GM18507 (cell line): ENCODE results near the gene ZNF423.

Source experiments
- DNase-seq: peaks from one replicate; pipeline ENCODE4 v3.0.0; 2011; ENCODE audit warnings: low read depth; ENCODE audit not compliant: insufficient read length; ENCODE audit errors: extremely low spot score
- FAIRE-seq: peaks from 2 replicates; lab custom pipeline; 2011; peaks lifted over from hg19 to GRCh38; lab: Jason Lieb, UNC

ZNF423 gene

GRCh38 chr16:49766225-49766624 lies 89.7 kb downstream of the ZNF423 start:
- no peak for FAIRE-seq
- no peak for DNase-seq

DNA sequence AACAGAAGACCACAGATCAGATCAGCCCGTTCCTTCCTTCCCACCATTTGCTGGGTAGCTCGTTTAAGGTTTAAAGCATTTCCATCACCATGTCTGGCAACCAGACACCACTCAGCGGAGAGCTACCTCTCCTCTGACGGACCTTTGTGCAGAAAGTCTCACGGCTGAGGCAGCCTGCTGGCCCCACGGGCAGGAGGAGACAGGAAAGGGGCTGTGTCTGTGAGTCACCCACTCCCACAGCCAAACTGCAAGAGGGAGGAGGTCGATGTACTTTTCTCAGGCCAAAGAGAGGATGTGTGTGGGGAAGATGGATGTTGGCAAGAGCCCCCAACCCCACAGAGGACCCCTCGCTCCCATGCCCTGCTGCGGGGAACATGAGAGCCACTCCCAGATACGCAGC lies 92.1 kb downstream of the ZNF423 start:
- no peak for DNase-seq

GRCh38 chr16:49760815-49761214 lies 95.1 kb downstream of the ZNF423 start:
- FAIRE-seq (no peak), DNase-seq (no peak)

More for the DNA sequence above, 92.1 kb downstream of the ZNF423 start:
- no peak for FAIRE-seq

DNA sequence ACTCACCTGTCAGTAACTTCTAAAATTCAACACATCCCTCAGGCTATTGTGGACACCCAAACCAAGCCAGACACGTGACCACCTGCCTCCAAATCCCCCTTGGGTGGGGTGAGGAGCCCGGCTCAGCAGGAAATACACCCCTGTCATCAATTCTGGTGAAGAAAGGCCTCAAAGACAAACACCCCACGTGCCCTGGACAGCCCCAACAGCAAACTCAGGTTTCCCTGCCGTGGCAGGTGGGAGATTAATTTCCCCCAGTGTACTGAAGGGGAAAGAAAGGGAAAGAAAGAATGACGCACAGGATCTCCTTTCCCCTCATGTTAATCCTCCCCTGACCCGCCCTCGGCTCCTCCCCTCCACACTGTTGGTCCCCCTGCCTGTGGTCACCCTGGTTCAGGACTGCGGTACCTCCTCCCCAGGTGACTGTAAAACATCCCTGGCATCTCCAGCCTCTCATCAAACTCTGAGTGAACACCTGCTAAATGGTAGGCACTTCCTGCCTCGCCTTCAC lies 98.3 kb downstream of the ZNF423 start:
- no peak for DNase-seq

DNA sequence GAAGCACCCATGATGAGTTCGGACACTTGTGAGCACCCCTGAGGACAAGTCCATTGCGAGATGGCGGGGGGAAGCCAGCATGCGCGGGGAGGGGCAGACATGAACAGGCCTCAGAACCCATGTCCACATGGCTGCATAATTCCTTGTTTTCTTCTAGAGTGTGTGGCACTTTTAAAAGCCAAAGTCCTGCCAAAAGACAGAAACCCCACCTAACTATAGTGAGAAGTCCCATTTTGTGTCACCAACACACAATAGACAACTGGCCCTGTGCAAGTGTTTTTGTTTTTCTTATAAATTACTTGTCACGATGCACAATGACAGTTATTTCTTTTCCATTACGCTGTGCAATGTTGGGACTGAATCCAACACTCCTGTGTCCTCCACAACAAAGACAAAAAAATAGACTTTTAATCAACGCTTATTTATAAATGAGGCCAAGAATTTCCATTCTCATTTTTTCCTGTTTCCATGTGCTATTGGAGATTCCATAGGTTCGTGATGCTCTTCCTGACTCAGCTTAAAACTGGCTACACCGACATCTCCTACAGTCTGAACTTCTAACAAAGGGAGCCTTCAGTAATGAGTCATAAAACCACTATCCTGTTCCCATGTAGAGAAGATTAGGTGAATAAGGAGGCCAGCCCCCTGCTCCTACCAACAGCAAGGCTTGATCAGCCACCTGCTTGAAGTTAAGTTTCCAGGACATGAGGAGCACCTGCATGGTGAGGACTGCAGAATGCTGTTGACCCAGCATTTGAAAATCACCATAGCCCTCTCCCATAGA lies 98.9 kb downstream of the ZNF423 start:
- no peak for FAIRE-seq

More for the DNA sequence above, 98.3 kb downstream of the ZNF423 start:
- no peak for FAIRE-seq

GRCh38 chr16:49755716-49756505 lies 100.0 kb downstream of the ZNF423 start:
- DNase-seq: no peak
- FAIRE-seq: no peak

More for the DNA sequence above, 98.9 kb downstream of the ZNF423 start:
- no peak for DNase-seq

DNA sequence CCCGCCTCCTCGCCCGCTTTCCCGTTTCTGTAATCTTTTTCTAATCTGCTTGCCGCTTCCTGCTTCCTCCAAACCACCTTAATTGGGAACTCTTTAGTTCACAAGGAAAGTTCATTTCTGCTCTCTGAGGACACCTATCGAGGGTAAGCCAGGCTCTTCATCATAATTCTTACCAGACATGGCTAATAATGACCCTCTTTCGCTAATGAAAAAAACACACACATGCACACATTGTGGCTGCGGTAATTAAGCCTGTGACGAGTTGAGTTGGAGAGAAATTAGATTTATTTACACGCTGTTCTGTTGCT lies 100.6 kb downstream of the ZNF423 start:
- FAIRE-seq (no peak), DNase-seq (no peak)

DNA sequence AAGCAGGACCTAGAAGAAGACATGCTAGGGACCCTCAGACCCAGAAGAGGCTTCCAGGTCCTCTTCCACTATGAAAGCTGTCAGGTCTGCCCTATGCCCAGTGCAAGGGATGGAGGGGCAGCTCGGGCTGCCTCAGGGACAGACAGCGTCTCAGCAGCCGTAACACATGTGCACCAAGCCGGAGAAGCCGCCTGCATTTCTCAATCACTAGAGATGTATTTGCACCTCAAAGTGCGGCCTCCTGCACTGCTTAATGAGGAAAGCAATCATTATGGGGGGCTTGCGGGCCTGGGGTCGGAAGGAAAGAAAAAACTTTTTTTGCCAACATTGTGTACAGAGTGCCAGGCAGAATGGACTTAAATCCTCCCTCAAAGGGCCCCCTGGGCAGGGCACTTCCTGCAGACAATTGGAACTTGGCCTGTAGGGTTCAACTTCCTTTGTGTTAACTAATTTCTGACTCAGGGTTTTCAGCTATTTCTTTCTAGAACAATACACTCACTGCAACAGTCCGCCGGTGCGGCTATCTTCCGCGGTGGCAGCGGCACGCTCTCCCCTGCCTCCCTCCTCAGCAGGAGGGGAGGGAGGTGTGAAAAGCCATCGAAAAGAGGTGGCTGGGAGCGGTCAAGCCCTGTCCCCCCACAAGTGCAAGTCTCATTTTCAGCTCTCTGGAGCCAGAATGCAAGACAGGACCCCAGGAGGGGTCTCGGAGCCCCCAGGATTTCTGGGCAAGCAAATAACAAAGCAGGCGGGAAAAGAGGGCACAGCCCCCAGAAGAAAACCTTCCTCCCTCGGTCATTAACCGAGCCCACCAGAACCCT lies 101.2 kb downstream of the ZNF423 start:
- no peak for DNase-seq
- no peak for FAIRE-seq

- FAIRE-seq (no peak), DNase-seq (no peak)
These were observed 105.4 kb downstream of the ZNF423 start for GRCh38 chr16:49750341-49751000.

- DNase-seq: no peak
- FAIRE-seq: no peak
These were observed 106.1 kb downstream of the ZNF423 start for GRCh38 chr16:49749816-49750215.

DNA sequence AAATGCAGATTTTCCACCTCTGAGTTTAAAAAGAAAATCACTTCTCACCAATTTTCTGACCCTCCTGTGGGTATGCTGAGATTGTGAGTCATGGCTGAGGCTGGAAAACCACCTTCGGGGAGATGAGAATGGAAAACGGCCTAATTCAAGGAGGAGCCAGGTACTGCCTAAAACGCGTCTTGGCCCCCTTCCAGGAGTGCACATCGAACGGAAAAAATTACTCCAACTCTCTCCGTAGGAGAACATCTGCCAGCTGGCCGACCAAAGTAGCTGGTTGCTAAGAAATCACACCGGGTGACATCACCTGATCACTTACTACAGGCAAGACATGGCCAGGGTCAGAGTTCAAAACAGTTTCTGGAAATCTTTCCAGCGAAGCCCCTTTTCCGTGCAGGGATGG lies 107.6 kb downstream of the ZNF423 start:
- DNase-seq (no peak), FAIRE-seq (no peak)

DNA sequence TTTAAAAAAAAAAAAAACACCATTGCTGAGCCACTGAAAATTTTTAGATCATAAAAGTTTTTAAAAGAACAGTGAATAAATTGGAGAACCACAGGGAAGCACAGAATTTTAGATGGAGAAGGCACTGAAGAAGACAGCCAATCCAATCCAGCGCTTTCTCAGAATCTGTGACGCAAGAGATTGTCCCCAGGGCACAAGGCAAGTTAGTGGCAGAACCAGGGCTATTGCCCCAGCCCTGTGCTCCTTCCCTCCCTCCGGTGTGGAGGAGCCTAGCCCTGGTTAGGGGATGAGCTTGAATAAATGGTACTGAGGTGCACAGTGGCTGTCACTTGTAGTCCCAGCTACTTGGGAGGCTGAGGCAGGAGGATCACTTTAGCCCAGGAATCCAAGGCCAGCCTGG lies 108.3 kb downstream of the ZNF423 start:
- FAIRE-seq: no peak

GRCh38 chr16:49746545-49746944 lies 109.4 kb downstream of the ZNF423 start:
- FAIRE-seq (no peak), DNase-seq (no peak)

More for the DNA sequence above, 108.3 kb downstream of the ZNF423 start:
- no peak for DNase-seq

GRCh38 chr16:49745311-49745747 lies 110.6 kb downstream of the ZNF423 start:
- no peak for DNase-seq
- FAIRE-seq: no peak

DNA sequence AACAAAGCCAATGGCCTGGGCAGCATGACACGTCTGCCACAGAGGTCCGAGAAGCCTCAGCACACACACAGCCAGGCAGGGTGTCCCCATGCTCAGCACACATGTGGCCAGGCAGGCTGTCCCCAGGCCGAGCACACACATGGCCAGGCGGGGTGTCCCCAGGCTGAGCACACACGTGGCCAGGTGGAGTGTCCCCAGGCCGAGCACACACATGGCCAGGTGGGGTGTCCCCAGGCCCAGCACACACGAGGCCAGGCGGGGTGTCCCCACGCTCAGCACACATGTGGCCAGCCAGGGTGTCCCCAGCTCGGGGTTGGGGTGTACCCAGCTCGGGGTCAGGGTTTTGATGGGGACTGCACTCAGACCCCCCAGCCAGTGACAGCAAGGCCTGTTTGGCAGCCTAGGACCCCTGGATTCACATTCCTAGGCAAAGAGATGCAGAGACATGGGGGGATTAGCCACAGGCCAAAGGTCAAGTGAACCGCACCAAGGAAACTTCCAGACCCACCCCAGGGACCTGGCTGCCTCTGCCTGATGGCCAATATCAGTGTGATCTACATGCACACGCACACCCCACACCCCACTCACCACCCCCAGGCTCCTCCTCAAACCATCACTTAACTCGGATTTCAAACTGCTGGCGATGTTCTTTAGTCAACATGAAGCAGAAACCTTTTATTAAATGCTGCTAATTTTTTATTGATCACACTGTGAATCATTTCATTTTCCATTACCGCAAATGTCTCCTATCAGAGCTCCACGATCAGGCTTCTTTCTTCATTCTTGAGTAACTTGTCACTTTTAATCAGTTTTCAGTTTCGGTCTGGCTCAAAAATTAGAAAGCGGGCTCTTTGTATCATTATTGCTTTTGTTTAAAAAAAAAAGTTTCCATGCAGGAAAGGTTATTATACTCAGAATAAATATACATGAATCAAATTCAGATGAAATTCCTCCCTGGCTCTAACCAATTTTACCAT lies 111.4 kb downstream of the ZNF423 start:
- DNase-seq (no peak), FAIRE-seq (no peak)

GRCh38 chr16:49743658-49744057 lies 112.3 kb downstream of the ZNF423 start:
- FAIRE-seq (no peak), DNase-seq (no peak)

GRCh38 chr16:49743203-49743464 lies 112.8 kb downstream of the ZNF423 start:
- no peak for FAIRE-seq
- no peak for DNase-seq

DNA sequence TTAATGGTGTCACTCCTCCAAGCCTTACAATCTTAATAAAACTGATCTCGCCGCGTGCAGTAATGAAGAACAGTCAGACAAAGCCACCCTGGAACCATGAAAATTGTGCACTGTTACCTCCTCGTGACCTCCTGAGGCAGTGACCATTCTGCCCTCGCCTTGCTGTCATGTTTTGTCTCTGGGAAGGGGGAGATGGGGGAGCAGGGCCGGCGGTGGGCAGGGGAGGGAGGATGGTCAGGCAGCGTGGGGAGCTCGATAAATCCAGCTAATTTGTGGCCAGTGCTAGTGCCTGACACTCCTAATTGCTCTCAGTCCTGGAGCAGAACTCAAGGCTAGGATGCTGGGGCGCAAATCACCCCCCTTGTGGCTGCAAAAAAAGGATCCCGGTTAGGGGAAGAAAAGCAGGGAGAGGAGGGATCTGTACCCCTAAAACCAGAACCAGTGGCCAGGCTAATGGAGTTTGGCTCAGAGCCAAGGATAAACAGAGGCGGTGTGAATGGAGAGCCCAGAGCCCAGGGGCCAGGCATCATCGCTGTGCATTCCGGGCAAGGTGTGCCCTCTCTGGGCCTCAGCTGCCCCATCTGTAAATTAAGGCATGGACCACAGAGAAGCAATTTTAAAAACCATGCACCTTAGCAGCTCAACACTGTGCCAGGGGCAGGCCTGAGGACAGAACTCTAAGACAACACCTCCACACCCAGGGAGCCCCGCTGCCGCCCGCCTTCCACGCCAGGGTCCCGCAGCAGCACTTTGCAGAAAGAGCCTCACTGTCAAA lies 113.3 kb downstream of the ZNF423 start:
- no peak for FAIRE-seq
- DNase-seq: no peak
